HG03060 (cell line): ENCODE measurements around the gene TAS1R1.
"Not testable (repeated sequence)": the region's sequence is repeated elsewhere in the genome, so short reads cannot be mapped to it uniquely, and the experiment has no call there.

Source experiments
- ATAC-seq: cut with Tn5 transposase; IDR thresholded peaks from one replicate; pipeline ENCODE4 v1.9.1; 2021; ENCODE audit warnings: low read depth, moderate number of reproducible peaks; ENCODE audit not compliant: unreplicated experiment

Gene TAS1R1

GRCh38 chr1:6519935-6520671 is 35.0 kb upstream of the TAS1R1 start:
- ATAC-seq: no peak

DNA sequence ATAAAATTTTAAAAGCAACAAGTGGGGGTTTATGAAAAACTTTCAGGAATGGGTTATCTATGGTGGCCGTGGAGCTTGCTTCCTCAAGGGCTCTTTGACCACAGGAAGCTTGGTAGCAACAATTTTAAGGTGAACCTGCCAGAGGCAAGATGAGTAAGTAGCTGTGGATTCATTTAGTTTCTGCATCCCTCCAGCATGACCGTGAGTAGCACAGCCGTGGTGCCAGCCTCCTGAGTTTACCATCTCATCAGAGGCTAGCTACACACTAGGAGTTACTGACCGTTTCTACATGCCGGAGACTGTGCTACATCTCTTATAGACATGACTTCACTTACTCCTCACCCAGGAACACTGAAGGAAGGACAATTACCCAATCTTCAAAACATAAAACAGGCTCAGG is 33.6 kb upstream of the TAS1R1 start:
- no peak for ATAC-seq

GRCh38 chr1:6523566-6523965 is 31.5 kb upstream of the TAS1R1 start:
- no peak for ATAC-seq

GRCh38 chr1:6526316-6526715 is 28.8 kb upstream of the TAS1R1 start:
- no peak for ATAC-seq

- no peak for ATAC-seq
Observed at GRCh38 chr1:6528492-6528891, 26.6 kb upstream of the TAS1R1 start.

DNA sequence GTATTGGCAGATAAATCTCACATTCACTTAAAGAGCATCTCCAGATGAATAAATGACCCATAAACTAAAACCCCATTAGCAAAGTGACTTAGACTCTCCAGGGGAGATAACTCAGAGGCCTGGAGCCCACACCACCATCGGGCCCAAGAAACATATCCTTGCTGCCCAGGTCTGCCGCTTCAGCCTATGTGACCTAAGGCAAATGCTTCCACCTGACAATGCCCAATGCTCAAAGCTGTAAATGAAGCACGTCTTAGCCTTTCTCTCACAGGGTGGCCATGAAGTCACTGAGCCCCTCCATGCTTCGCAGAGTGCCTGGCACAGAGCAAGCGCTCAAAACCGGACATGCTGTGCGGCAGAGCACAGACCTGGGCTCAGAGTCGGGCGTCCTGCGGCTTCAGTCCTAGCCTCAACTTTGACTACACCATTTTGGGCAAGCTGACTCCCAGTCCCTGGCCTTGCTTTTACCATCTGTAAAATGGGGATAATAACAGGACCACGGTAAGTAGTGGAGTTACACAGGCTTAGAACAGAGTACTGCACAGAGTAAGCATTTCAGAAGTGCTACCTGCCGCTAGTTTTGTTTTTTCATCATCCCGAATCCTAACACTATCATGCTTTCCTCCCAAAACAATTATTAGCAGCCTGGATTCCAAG is 24.5 kb upstream of the TAS1R1 start:
- no peak for ATAC-seq

- ATAC-seq: no peak
Observed at GRCh38 chr1:6531996-6532395, 23.1 kb upstream of the TAS1R1 start.

GRCh38 chr1:6534248-6534822 is 20.8 kb upstream of the TAS1R1 start:
- ATAC-seq: no peak

GRCh38 chr1:6535214-6535613 is 19.9 kb upstream of the TAS1R1 start:
- ATAC-seq: no peak

- no peak for ATAC-seq
Observed at GRCh38 chr1:6536291-6536690, 18.8 kb upstream of the TAS1R1 start.

DNA sequence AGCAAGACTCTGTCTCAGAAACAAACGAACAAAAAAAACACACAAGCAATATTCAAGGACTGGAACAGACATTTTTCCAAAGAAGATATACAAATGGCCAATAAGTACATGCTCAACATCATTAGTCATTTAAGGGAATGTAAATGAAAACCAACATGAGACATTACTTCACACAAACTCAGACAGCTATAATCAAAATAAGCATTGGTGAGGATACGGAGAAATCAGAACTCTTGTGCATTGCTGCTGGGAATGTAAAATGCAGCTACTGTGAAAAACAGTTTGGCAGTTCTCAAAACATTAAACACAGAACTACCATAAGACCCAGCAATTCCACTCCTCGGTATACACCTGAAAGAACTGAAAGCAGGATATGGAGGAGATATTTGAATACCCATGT is 16.2 kb upstream of the TAS1R1 start:
- ATAC-seq: no peak

GRCh38 chr1:6544831-6545230 is 10.3 kb upstream of the TAS1R1 start:
- ATAC-seq: no peak

DNA sequence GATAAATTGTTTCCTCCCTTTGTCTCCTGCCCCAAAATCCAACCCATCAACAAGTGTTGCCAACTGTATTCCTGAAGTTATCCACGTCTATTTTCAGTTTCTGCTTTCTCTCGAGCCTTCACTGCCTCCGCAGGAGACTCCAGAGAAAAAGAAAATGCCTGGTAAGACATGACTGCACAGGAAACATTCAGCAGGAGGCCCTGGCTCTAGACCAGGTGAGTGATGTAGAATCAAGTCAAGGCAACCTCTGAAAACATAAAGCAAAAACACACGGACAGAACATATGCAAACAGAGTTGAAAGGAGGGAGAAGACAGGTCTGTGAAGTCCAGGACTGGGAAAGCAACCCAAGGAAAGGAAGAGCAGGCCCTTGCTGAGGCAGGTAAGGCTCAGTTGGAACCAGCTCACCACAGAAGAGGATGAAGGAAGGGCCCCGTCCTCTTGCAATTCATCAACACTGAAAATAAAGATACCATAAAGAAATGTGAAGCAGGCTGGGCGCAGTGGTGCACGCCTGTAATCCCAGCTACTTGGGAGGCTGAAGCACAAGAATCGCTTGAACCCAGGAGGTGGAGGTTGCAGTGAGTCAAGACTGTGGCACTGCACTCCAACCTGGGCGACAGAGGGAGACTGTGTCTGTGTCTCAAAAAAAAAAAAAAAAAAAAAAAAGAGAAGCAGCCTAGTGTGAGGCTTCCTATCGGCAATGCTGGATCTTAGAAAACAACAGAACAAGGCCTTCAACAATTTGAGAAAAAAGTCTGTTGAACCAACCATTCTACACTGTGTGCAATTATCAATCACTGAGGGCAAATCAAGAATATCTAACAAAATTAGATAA is 9.6 kb upstream of the TAS1R1 start:
- no peak for ATAC-seq

- ATAC-seq: no peak
Observed at GRCh38 chr1:6546326-6546725, 8.8 kb upstream of the TAS1R1 start.

DNA sequence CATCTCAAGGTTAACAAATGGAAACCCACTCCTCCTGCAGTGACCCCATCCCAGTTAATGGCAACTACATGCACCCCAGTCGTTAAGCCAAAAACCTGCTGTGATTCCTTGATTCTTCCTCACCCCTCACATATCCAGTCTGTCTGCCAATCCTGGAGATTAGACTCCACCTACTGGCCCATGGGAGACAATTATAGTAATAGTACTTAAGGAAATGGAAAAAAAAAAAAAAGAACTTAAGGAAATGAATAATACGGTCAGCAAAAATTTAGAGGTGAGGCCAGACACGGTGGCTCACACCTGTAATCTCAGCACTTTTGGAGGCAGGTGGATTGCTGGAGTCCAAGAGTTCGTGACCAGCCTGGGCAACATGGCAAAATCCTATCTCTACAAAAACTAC is 7.8 kb upstream of the TAS1R1 start:
- ATAC-seq: no peak

DNA sequence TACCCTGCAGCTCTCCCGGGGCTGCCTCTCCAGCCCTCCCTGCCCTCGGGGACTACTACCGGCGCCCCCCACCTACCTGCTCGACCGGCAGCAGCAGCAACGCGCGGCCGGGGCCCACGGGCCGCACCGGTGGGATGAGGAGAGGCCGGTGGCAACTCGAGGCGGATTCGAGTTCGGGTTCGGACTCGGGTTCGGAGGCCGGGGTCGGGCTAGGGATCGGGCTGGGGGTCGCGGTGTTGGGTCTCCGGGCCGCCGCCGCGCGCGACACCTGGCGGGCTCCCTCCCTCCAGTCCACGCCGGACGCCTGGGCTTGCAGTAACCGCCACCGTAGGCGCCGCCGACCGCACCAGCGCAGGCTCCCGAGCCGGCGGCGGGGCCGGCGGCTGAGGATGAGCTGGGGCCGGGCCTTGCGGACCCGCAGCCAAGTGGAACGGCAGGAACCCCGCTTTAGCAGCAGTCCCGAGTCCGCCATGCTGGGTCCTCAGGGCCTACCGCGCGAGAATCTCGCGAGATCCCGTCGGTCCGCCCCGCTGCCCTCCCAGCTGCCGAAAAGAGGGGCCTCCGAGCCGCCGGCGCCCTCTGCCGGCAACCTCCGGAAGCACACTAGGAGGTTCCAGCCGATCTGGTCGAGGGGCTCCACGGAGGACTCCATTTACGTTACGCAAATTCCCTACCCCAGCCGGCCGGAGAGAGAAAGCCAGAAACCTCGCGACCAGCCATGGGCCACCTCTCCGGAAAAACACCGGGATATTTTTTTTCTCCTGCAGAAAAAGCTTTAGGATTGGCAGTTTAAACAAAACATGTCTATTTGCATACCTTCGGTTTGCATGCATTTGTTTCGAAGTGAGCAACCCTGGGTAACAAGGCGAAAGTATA is 838 bp upstream of the TAS1R1 start, which contains the start of gene NOL9:
Gene NOL9 (minus strand): TSS at position 483 of the 876 bp plus-strand sequence. CDS start 11 bp downstream, at position 472.
- ATAC-seq: peak; percentile 57

- no peak for ATAC-seq
Observed at GRCh38 chr1:6557597-6557996, 2.5 kb downstream of the TAS1R1 start.

DNA sequence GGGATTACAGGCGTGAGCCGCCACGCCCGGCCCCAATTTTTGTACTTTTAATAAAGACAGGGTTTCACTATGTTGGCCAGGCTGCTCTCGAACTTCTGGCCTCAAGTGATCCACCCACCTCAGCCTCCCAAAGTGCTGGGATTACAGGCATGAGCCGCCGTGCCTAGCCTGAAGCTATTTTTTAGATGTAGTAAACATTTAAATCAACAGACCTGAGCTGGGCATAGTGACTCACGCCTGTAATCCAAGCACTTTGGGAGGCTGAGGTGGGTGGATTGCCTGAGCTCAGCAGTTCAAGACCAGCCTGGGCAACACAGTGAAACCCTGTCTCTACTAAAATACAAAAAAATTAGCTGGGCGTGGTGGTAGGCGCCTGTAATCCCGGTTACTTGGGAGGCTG is 4.1 kb downstream of the TAS1R1 start:
- ATAC-seq: not testable (repeated sequence)

DNA sequence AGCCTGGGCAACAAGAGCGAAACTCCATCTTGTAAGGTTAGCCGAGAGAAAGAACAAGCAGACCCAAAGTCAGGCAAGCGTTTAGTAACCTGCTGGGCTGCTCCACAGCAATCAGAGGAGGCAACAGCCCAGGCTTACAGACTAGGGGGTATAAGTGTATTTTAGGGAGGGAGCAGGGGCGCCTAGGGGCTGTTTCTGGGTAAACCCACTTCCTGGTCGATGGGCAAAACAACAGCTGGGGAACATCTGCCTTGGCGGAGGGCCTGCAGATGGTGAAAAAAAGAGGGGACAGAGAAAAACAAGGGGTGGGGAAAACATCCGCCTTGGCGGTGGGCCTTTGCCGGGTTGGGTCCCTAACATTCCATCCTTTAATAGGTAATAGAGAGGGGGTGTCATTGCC is 5.2 kb downstream of the TAS1R1 start:
- no peak for ATAC-seq

- ATAC-seq: no peak
Observed at GRCh38 chr1:6569033-6569432, 13.9 kb downstream of the TAS1R1 start.
